IPS-18a (cell line): Measurements from ENCODE around the gene TRIP12.
"Not testable (repeated sequence)": the region's sequence is repeated elsewhere in the genome, so short reads cannot be mapped to it uniquely, and the experiment has no call there.

Source experiments
- H3K27ac ChIP-seq: one replicate; pipeline ENCODE4 v1.5.1; 2013; ENCODE audit warnings: low read length
- H3K27me3 ChIP-seq: one replicate; pipeline ENCODE4 v1.6.1; 2013; ENCODE audit warnings: mild to moderate bottlenecking, low read length; ENCODE audit not compliant: control insufficient read depth, insufficient read depth
- H3K36me3 ChIP-seq: one replicate; pipeline ENCODE4 v1.6.1; 2013; ENCODE audit warnings: low read depth, low read length; ENCODE audit not compliant: control insufficient read depth
- H3K4me1 ChIP-seq: one replicate; pipeline ENCODE4 v1.6.1; 2013; ENCODE audit warnings: low read depth, low read length; ENCODE audit not compliant: control insufficient read depth
- H3K4me3 ChIP-seq: one replicate; pipeline ENCODE4 v1.5.1; 2013; ENCODE audit warnings: low read length
- H3K9ac ChIP-seq: one replicate; pipeline ENCODE4 v1.6.1; 2013; ENCODE audit warnings: mild to moderate bottlenecking, low read length, moderate library complexity
- H3K9me3 ChIP-seq: one replicate; pipeline ENCODE4 v1.6.1; 2013; ENCODE audit warnings: low read depth, low read length; ENCODE audit not compliant: control insufficient read depth

Gene TRIP12

GRCh38 chr2:229815342-229815741, 106.5 kb downstream of the TRIP12 start:
- Histone ChIP-seq H3K27me3 (no peaks in the 10 kb centered on the region), H3K27ac (no peak overlapping the region), H3K9ac (no peak overlapping the region), H3K36me3 (peaks cover 45% of the 10 kb centered on the region), H3K9me3 (no peaks in the 10 kb centered on the region), H3K4me1 (no peaks in the 10 kb centered on the region), H3K4me3 (no peak overlapping the region)

DNA sequence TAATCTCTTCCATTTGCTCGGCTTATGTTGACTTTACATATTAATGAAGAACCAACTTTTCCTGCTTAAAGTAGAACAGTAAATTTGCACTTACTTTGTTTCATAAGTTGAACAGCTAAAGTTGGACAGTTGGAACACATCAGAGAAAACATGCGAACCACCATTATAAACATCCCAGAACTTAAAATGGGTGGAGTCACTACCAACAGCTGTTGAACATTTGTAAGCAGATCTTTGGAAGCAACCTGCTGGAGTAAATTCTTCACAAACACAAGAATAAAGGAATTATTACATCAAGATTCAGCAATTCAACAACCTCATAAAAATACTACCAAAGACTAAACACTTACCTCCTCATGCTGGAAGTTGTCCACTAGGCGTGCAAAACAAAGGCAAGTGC, 111.0 kb downstream of the TRIP12 start:
- H3K27me3 ChIP-seq = no peaks in the 10 kb centered on the region
- no peaks in the 10 kb centered on the region for H3K9me3 ChIP-seq
- no peaks in the 10 kb centered on the region for H3K4me1 ChIP-seq
- no peak overlapping the region for H3K27ac ChIP-seq
- no peak overlapping the region for H3K9ac ChIP-seq
- peaks cover 63% of the 10 kb centered on the region for H3K36me3 ChIP-seq
- no peak overlapping the region for H3K4me3 ChIP-seq

- no peak overlapping the region for H3K27ac ChIP-seq
- H3K4me3 ChIP-seq = no peak overlapping the region
- no peaks in the 10 kb centered on the region for H3K4me1 ChIP-seq
- H3K27me3 ChIP-seq = no peaks in the 10 kb centered on the region
- peaks cover 73% of the 10 kb centered on the region for H3K36me3 ChIP-seq
- H3K9me3 ChIP-seq = no peaks in the 10 kb centered on the region
- no peak overlapping the region for H3K9ac ChIP-seq
These were observed 116.2 kb downstream of the TRIP12 start for GRCh38 chr2:229805559-229805958.

DNA sequence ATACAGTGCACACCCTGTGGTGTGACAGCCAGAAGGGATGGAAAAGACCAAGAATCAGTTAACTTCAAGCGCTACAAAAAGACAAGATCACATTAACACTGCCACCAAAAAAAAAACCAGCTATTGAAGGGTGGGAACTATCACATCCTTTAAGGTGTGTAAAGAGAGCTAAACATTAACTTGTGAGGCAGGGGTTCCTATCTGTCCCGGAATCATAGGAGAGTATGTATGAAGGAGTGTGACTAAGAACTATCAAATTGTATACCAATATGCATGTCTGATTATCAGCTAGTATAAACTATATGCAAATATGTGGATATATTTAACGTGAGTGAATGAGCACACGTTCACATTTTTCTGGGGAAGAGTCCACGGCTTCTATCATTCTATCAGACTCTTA, 119.0 kb downstream of the TRIP12 start:
- no peak overlapping the region for H3K27ac ChIP-seq
- H3K9ac ChIP-seq = no peak overlapping the region
- peaks cover 66% of the 10 kb centered on the region for H3K36me3 ChIP-seq
- no peaks in the 10 kb centered on the region for H3K27me3 ChIP-seq
- no peak overlapping the region for H3K4me3 ChIP-seq
- no peaks in the 10 kb centered on the region for H3K4me1 ChIP-seq
- no peaks in the 10 kb centered on the region for H3K9me3 ChIP-seq

GRCh38 chr2:229800997-229801754, 120.6 kb downstream of the TRIP12 start:
- H3K9ac ChIP-seq = no peak overlapping the region
- H3K27me3 ChIP-seq = no peaks in the 10 kb centered on the region
- no peak overlapping the region for H3K4me3 ChIP-seq
- no peak overlapping the region for H3K27ac ChIP-seq
- H3K36me3 ChIP-seq = peaks cover 65% of the 10 kb centered on the region
- no peaks in the 10 kb centered on the region for H3K9me3 ChIP-seq
- no peaks in the 10 kb centered on the region for H3K4me1 ChIP-seq

GRCh38 chr2:229798446-229799155, 123.2 kb downstream of the TRIP12 start:
- H3K27me3 ChIP-seq = no peaks in the 10 kb centered on the region
- H3K27ac ChIP-seq = no peak overlapping the region
- no peaks in the 10 kb centered on the region for H3K4me1 ChIP-seq
- no peaks in the 10 kb centered on the region for H3K9me3 ChIP-seq
- H3K36me3 ChIP-seq = peaks cover 66% of the 10 kb centered on the region
- no peak overlapping the region for H3K9ac ChIP-seq
- H3K4me3 ChIP-seq = no peak overlapping the region

GRCh38 chr2:229795058-229795457, 126.8 kb downstream of the TRIP12 start:
- peaks cover 77% of the 10 kb centered on the region for H3K36me3 ChIP-seq
- H3K9me3 ChIP-seq = no peaks in the 10 kb centered on the region
- no peak overlapping the region for H3K4me3 ChIP-seq
- H3K27me3 ChIP-seq = no peaks in the 10 kb centered on the region
- no peak overlapping the region for H3K27ac ChIP-seq
- no peak overlapping the region for H3K9ac ChIP-seq
- H3K4me1 ChIP-seq = no peaks in the 10 kb centered on the region

- Histone ChIP-seq H3K36me3 (peaks cover 81% of the 10 kb centered on the region), H3K9ac (no peak overlapping the region), H3K4me3 (no peak overlapping the region), H3K27me3 (no peaks in the 10 kb centered on the region), H3K4me1 (no peaks in the 10 kb centered on the region), H3K9me3 (no peaks in the 10 kb centered on the region), H3K27ac (no peak overlapping the region)
These were observed 127.2 kb downstream of the TRIP12 start for GRCh38 chr2:229794636-229795035.

DNA sequence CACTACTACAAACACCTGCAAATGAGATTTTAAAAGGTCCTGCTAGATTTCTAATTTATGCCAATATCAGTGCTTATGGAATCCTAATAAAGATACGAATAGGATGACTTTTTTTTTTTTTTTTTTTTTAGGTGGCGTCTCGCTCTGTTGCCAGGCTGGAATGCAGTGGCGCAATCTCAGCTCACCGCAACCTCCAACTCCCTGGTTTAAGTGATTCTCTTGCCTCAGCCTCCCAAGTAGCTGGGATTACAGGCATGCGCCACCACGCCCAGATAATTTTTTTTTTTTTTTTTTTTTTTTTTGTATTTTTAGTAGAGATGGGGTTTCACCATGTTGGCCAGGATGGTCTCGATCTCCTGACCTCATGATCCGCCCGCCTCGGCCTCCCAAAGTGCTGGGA, 135.5 kb downstream of the TRIP12 start:
- H3K36me3 ChIP-seq = peaks cover 48% of the 10 kb centered on the region
- not testable (repeated sequence) for H3K9me3 ChIP-seq, H3K27me3 ChIP-seq, H3K27ac ChIP-seq, H3K4me1 ChIP-seq, H3K4me3 ChIP-seq, H3K9ac ChIP-seq

DNA sequence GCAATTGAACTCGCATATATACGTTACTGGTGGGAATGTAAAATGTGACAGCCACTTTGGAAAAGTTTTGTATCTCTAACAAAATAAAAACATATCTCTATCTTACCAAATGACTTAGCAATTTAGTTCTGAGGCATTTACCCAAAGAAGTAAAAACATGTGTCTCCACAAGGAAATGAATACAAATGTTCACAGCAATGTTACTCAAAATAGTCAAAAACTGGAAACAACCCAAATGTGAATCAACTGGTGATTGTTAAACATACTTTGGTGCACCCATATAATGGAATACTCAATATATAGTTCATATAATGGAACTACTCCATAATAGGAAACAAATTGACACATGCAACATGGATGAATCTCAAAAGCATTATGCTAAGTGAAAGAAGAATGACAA, 137.0 kb downstream of the TRIP12 start:
- Histone ChIP-seq H3K27ac (no peak overlapping the region), H3K27me3 (no peaks in the 10 kb centered on the region), H3K9me3 (no peaks in the 10 kb centered on the region), H3K9ac (no peak overlapping the region), H3K4me1 (peaks cover 16% of the 10 kb centered on the region), H3K4me3 (no peak overlapping the region), H3K36me3 (peaks cover 36% of the 10 kb centered on the region)

GRCh38 chr2:229783108-229783721, 138.6 kb downstream of the TRIP12 start:
- no peak overlapping the region for H3K27ac ChIP-seq

More at GRCh38 chr2:229783108-229783721, 138.6 kb downstream of the TRIP12 start:
- H3K9ac ChIP-seq = no peak overlapping the region
- H3K4me1 ChIP-seq = peaks cover 16% of the 10 kb centered on the region
- peaks cover 33% of the 10 kb centered on the region for H3K36me3 ChIP-seq
- no peaks in the 10 kb centered on the region for H3K27me3 ChIP-seq
- H3K4me3 ChIP-seq = no peak overlapping the region
- H3K9me3 ChIP-seq = no peaks in the 10 kb centered on the region
